ENCODE data around the gene TM2D1.

DNA sequence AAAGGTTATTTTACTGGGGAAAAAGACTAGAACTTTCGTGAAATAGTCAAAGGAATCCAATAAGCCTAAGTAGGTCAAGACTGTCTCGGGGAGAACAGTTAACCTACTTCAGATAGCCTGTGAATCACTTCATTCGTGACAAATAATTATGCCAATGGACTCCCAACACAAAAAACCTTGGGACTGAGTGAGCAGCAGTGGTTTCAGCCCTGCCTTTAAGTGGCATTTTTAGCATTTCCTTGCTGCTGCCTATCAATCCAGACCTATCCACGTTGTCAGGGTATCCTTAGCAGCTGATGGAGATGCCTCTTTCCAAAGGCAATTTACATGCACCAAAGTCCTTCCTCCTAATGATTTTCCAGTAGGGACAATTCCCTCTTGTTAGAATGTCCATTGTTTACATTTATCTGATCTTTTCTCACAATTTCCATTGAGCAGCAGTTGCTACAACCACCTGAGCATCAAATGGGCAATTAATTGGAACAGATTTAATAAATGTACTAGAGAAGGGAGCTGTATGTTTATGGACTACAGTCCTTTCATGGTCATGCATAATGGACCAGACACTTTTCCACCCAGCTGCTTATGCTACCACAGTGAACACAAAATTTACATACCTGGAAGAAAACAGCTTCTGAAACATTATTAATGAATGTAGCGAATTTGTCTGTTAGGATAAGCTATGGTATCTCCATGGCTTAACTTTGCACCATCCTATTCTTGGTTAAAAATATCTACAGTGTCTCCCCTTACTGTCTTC, 75.8 kb downstream of the TM2D1 start:
- no peak for TF ChIP-seq EZH2phosphoT487 (conservative IDR thresholded peaks at IDR 0.05; ENCODE audit: low read length)
- TF ChIP-seq, protein P1, sequence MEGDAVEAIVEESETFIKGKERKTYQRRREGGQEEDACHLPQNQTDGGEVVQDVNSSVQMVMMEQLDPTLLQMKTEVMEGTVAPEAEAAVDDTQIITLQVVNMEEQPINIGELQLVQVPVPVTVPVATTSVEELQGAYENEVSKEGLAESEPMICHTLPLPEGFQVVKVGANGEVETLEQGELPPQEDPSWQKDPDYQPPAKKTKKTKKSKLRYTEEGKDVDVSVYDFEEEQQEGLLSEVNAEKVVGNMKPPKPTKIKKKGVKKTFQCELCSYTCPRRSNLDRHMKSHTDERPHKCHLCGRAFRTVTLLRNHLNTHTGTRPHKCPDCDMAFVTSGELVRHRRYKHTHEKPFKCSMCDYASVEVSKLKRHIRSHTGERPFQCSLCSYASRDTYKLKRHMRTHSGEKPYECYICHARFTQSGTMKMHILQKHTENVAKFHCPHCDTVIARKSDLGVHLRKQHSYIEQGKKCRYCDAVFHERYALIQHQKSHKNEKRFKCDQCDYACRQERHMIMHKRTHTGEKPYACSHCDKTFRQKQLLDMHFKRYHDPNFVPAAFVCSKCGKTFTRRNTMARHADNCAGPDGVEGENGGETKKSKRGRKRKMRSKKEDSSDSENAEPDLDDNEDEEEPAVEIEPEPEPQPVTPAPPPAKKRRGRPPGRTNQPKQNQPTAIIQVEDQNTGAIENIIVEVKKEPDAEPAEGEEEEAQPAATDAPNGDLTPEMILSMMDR (IDR thresholded peaks at IDR 0.05; ENCODE audit: insufficient read depth, low read length, poor library complexity, severe bottlenecking), result no peak

All from SU-DHL-6 (cell line).